A673 (cell line): ENCODE measurements around the gene IL6. TPM values are rescaled to one million over a fixed set of nuclear protein-coding genes. Genes with fewer than 3 reads are reported as not detected.
"Not testable (repeated sequence)": the region's sequence is repeated elsewhere in the genome, so short reads cannot be mapped to it uniquely, and the experiment has no call there.

Experiments used
- BruUV-seq: library from RNA; stranded (reverse); fragments of 400-500 nt; replicated peaks from 2 replicates; lab custom pipeline; 2021; lab: Mats Ljungman, UMichigan
- CTCF ChIA-PET: fragments of 300-600 bp; sonication (Branson Sonifier 250); formaldehyde crosslinking; loops from one replicate; lab custom pipeline; 2022; ENCODE audit warnings: antibody characterized with exemption; lab: Charles Lee
- POLR2A ChIA-PET: fragments of 300-600 bp; sonication (Branson Sonifier 250); formaldehyde crosslinking; loops from one replicate; lab custom pipeline; 2022; ENCODE audit warnings: antibody characterized with exemption; ENCODE audit not compliant: low non-redundant PET; lab: Charles Lee
- DNase-seq: peaks from one replicate; pipeline ENCODE4 v3.0.0-alpha.2; 2015; ENCODE audit warnings: low spot score
- H3K27ac ChIP-seq: fragments of 200-600 bp; sonication (generic); 2 replicates; pipeline ENCODE4 v1.5.1; 2016; ENCODE audit warnings: mixed run types, low read depth, mild to moderate bottlenecking, mixed read lengths, antibody characterized with exemption, low read length; ENCODE audit not compliant: poor library complexity, severe bottlenecking
- H3K27me3 ChIP-seq: fragments of 200-600 bp; sonication (generic); replicated peaks from 2 replicates; pipeline ENCODE4 v1.6.1; 2017; ENCODE audit warnings: mixed run types, low read depth, mild to moderate bottlenecking, mixed read lengths, antibody characterized with exemption, low read length; ENCODE audit not compliant: insufficient read depth, poor library complexity
- H3K36me3 ChIP-seq: fragments of 200-600 bp; sonication (generic); 2 replicates; pipeline ENCODE4 v1.6.1; 2016; ENCODE audit warnings: mixed run types, mild to moderate bottlenecking, mixed read lengths, antibody characterized with exemption, low read length; ENCODE audit not compliant: insufficient read depth, poor library complexity, severe bottlenecking
- H3K4me1 ChIP-seq: fragments of 200-600 bp; sonication (generic); 2 replicates; pipeline ENCODE4 v1.6.1; 2017; ENCODE audit warnings: mixed run types, mild to moderate bottlenecking, mixed read lengths, antibody characterized with exemption, low read length; ENCODE audit not compliant: insufficient read depth, poor library complexity, severe bottlenecking
- H3K4me3 ChIP-seq: fragments of 200-600 bp; sonication (generic); 2 replicates; pipeline ENCODE4 v1.5.1; 2016; ENCODE audit warnings: low read depth, mixed run types, mild to moderate bottlenecking, mixed read lengths, low read length; ENCODE audit not compliant: poor library complexity, severe bottlenecking
- H3K9me3 ChIP-seq: fragments of 200-600 bp; sonication (generic); 2 replicates; pipeline ENCODE4 v1.6.1; 2016; ENCODE audit warnings: mixed run types, low read depth, mild to moderate bottlenecking, mixed read lengths, antibody characterized with exemption, low read length; ENCODE audit not compliant: poor library complexity, severe bottlenecking
- EZH2 ChIP-seq: fragments of 200-600 bp; sonication (generic); IDR thresholded peaks from 2 replicates; pipeline ENCODE4 v1.6.1; 2017; ENCODE audit warnings: borderline replicate concordance, low read depth, mild to moderate bottlenecking, mixed read lengths, antibody characterized with exemption, low read length; ENCODE audit not compliant: poor library complexity, severe bottlenecking
- intact Hi-C: fragments of 100-400 bp; cut with micrococcal nuclease; formaldehyde crosslinking; loops from one replicate; pipeline ENCODE4 v1.10.0; 2022; ENCODE audit not compliant: unreplicated experiment
- total RNA-seq: library from RNA; stranded (reverse); gene quantifications from 2 replicates; pipeline ENCODE4 v1.2.3, GENCODE V29; 2021
- TF ChIP-seq, protein P1 (sequence below): fragments of 300-800, 200-600 bp; sonication (generic); conservative IDR thresholded peaks from 2 replicates; pipeline ENCODE4 v1.5.1; 2017; ENCODE audit warnings: low read depth, mild to moderate bottlenecking, antibody characterized with exemption, low read length, moderate library complexity, mixed read lengths

IL6 gene
- total RNA-seq, 1 experiment from 2014 or later: not detected

DNA sequence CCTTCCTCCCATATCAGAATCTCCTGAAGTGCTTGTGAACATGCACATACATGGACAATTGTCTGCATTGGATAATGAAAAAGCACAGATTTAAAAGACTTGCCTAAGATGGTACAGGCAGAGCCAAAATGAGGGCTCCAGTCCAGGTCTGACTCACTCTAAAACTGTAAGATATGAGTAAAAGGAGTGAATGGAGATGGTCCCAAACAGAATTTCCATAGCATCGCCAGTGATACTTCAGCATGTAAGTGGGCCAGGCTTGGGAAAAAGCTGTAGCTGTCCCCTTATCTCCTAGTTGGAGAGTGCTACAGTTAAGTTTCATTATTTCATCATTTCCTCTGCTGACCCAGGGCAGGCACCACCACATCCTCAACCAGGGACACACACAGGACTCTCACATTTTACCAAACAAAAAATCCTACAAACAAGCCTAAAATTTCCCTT is 26.4 kb upstream of the IL6 start:
- no peaks in the 10 kb centered on the region for H3K9me3 ChIP-seq
- no peak overlapping the region for H3K27ac ChIP-seq
- H3K4me1 ChIP-seq: no peaks in the 10 kb centered on the region
- TF ChIP-seq, protein P1, sequence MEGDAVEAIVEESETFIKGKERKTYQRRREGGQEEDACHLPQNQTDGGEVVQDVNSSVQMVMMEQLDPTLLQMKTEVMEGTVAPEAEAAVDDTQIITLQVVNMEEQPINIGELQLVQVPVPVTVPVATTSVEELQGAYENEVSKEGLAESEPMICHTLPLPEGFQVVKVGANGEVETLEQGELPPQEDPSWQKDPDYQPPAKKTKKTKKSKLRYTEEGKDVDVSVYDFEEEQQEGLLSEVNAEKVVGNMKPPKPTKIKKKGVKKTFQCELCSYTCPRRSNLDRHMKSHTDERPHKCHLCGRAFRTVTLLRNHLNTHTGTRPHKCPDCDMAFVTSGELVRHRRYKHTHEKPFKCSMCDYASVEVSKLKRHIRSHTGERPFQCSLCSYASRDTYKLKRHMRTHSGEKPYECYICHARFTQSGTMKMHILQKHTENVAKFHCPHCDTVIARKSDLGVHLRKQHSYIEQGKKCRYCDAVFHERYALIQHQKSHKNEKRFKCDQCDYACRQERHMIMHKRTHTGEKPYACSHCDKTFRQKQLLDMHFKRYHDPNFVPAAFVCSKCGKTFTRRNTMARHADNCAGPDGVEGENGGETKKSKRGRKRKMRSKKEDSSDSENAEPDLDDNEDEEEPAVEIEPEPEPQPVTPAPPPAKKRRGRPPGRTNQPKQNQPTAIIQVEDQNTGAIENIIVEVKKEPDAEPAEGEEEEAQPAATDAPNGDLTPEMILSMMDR: no peak
- TF ChIP-seq EZH2: no peak
- no peak for DNase-seq
- no peaks in the 10 kb centered on the region for H3K27me3 ChIP-seq
- intact Hi-C loops: no loop called here
- BruUV-seq: no TSS peak
- no peaks in the 10 kb centered on the region for H3K36me3 ChIP-seq
- H3K4me3 ChIP-seq: no peak overlapping the region
- ChIA-PET CTCF (no interaction called here), POLR2A (no interaction called here)

DNA sequence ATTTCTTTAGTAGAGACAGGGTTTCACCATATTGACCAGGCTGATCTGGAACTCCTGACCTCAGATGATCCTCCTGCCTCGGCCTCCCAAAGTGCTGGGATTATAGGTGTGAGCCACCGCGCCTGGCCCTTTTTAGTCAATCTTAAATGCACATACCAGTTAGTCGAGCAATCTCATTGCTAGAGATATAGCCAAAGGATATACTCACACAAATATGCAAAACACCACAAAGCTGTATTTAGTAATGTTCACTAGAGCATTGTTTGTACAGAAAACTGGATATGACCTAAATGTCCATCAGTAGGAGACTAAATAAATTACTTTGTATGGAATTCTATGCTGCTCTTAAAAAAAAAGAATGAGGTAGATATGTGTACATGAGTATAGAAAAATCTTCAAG is 24.5 kb upstream of the IL6 start:
- no peaks in the 10 kb centered on the region for H3K36me3 ChIP-seq
- intact Hi-C loops: no loop called here
- no peak overlapping the region for H3K27ac ChIP-seq
- CTCF ChIA-PET: no interaction called here
- no peaks in the 10 kb centered on the region for H3K4me1 ChIP-seq
- DNase-seq: no peak
- no peaks in the 10 kb centered on the region for H3K9me3 ChIP-seq
- BruUV-seq: no TSS peak
- H3K27me3 ChIP-seq: no peaks in the 10 kb centered on the region
- TF ChIP-seq EZH2: no peak
- TF ChIP-seq, protein P1: no peak
- POLR2A ChIA-PET: no interaction called here
- no peak overlapping the region for H3K4me3 ChIP-seq

DNA sequence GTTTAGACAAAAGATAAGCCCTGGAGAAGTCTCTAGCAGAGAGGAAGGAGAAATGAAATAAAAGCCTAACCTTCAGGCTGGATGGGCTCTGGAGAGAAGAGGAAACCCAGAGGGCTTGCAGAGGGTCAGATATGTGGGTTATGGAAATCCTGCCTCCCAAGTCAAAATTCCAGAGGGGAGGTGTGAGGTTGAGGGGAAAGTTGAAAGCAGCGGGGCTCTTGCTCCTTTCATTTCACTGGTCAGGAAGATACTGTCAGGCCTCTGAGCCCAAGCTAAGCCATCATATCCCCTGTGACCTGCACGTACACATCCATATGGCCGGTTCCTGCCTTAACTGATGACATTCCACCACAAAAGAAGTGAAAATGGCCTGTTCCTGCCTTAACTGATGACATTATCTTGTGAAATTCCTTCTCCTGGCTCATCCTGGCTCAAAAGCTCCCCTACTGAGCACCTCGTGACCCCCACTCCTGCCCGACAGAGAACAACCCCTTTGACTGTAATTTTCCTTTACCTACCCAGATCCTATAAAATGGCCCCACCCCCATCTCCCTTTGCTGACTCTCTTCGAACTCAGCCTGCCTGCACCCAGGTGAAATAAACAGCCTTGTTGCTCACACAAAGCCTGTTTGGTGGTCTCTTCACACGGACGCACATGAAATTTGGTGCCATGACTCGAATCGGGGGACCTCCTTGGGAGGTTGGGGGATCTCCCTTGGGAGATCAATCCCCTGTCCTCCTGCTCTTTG is 23.7 kb upstream of the IL6 start:
- H3K27ac ChIP-seq, H3K9me3 ChIP-seq, H3K4me1 ChIP-seq, H3K36me3 ChIP-seq, POLR2A ChIA-PET, H3K4me3 ChIP-seq, BruUV-seq, DNase-seq, CTCF ChIA-PET, H3K27me3 ChIP-seq, intact Hi-C loops: not testable (repeated sequence)

DNA sequence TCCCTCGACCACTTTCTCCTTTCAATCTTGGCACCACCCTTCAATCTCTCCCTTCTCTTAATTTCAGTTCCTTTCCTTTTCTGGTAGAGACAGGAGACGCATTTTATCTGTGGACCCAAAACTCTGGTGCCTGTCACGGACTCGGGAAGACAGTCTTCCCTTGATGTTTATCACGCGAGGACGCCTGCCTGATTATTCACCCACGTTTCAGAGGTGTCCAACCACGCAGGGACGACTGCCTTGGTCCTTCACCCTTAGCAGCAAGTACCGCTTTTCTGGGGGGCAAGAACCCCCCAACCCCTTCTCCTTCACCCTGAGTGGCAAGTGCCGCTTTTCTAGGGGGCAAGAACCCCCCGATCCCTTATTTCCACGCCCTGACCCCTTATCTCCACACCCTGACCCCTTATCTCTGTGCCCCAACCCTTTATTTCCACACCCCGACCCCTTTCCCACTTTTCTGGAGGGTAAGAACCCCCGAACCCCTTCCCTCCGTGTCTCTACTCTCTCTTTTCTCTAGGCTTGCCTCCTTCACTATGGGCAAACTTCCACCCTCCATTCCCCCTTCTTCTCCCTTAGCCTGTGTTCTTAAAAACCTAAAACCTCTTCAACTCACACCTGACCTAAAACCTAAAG is 22.9 kb upstream of the IL6 start:
- H3K36me3 ChIP-seq, POLR2A ChIA-PET, BruUV-seq, DNase-seq, H3K27me3 ChIP-seq, H3K4me3 ChIP-seq, H3K27ac ChIP-seq, CTCF ChIA-PET, intact Hi-C loops, H3K4me1 ChIP-seq, H3K9me3 ChIP-seq: not testable (repeated sequence)

DNA sequence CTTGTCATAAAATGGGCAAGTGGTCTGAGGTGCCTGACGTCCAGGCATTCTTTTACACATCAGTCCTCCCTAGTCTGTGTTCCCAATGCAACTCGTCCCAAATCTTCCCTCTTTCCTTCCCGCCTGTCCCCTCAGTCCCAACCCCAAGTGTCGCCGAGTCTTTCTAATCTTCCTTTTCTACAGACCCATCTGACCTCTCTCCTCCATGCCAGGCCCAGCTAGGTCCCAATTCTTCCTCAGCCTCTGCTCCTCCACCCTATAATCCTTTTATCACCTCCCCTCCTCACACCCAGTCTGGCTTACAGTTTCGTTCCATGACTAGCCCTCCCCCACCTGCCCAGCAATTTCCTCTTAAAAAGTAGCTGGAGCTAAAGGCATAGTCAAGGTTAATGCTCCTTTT is 22.3 kb upstream of the IL6 start:
- BruUV-seq, H3K27ac ChIP-seq, H3K4me3 ChIP-seq, H3K36me3 ChIP-seq, POLR2A ChIA-PET, CTCF ChIA-PET, H3K4me1 ChIP-seq, intact Hi-C loops, DNase-seq, H3K9me3 ChIP-seq, H3K27me3 ChIP-seq: not testable (repeated sequence)

DNA sequence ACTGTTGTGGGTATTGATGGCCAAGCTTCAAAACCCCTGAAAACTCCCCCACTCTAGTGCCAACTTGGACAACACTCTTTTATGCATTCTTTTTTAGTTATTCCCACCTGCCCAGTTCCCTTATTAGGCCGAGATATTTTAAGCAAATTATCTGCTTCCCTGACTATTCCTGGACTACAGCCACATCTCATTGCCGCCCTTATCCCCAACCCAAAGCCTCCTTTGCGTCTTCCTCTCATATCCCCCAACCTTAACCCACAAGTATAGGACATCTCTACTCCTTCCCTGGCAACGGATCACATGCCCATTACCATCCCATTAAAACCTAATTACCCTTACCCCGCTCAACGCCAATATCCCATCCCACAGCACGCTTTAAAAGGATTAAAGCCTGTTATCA is 21.1 kb upstream of the IL6 start:
- intact Hi-C loops, H3K36me3 ChIP-seq, H3K4me1 ChIP-seq, CTCF ChIA-PET, POLR2A ChIA-PET, DNase-seq, H3K9me3 ChIP-seq, BruUV-seq, H3K4me3 ChIP-seq, H3K27me3 ChIP-seq, H3K27ac ChIP-seq: not testable (repeated sequence)
